Measurements from ENCODE around the gene EPN2.

Gene EPN2

GRCh38 chr17:19331134-19331533, 94.0 kb downstream of the EPN2 start:
- peak; percentile 87 for DNase-seq (ENCODE audit: low spot score)

DNA sequence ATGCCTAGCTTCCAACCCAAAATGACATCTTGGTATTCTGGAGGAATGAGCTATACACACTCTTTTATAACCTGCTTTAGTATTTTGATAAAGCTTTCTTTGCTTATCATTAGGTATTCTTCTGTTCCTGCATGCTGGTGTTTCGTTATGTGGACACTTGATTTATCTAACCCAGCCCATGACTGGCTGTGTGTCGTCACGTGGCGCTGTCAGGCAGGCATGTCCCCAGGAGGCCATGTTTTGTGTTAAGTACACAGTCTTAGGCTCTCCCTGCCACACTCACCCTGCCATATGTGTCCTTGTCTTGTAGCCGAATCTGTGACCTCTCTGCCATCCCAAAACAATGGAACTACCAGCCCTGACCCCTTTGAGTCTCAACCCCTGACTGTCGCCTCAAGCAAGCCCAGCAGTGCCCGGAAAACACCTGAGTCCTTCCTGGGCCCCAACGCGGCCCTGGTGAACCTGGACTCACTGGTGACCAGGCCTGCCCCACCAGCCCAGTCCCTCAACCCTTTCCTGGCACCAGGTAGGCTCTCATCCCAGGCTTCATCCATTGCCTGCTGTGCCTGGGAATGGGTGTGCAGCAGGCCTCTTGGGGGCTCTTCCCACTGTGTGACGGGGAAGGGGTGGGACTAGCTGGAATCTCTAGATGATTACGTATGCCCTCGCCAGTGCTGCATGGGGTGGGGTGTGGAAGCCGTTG, 94.5 kb downstream of the EPN2 start:
- no peak for DNase-seq (ENCODE audit: low spot score)

GRCh38 chr17:19332371-19333131, 95.4 kb downstream of the EPN2 start:
- DNase-seq (ENCODE audit: low spot score) = no peak

DNA sequence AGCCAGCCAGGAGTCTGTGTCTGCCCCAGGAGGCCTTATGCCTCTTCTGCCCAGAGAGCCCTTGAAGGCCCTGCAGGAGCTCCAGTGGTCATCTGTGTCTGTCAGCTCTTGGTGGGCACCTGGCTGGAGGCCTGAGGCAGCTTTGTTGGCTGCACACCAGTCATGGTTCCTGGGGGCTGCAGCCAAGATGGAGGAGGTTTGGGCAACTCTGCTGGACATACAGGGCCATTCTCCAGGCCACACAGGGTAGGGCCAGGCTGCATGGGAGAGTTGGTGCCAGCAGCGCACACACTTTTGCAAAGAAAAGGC, 95.9 kb downstream of the EPN2 start:
- DNase-seq (ENCODE audit: low spot score) = no peak

DNA sequence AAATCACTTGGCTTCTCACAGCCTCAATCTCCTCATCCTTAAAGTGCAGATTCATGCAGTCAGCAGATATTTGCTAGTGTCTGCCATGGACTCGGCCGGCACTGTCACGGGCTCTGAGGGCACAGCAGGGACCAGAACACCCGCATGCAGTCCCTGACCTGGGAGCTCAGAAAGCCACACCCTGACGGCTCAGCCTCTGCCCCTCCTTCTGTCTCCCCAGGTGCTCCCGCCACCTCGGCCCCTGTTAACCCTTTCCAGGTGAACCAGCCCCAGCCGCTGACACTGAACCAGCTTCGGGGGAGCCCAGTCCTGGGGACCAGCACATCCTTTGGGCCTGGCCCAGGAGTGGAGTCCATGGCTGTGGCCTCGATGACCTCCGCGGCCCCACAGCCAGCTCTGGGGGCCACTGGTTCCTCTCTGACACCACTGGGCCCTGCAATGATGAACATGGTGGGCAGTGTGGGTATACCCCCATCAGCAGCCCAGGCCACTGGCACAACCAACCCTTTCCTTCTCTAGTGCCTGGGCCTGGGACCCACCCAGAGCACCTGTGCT, 96.6 kb downstream of the EPN2 start:
- DNase-seq (ENCODE audit: low spot score) = no peak

DNA sequence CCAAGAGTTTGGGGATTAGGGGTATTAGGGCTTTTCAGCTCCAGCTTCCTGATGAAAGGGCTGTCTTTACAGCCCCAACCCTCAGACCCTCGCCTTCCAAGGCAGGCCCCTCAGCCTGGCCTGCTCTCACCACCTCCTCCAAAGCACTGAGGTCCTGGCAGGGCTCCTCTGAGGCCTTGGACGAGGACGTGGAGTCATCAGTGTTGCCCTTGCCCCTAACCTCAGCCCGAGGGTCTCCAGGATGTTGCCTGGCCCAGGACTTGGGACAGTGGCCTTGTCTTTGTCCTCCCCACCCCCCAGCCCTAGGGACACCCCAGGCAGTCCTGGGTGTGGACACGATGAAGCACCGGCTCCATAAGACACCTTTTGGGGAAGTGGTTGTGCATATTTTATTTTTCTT, 97.2 kb downstream of the EPN2 start:
- no peak for DNase-seq (ENCODE audit: low spot score)

DNA sequence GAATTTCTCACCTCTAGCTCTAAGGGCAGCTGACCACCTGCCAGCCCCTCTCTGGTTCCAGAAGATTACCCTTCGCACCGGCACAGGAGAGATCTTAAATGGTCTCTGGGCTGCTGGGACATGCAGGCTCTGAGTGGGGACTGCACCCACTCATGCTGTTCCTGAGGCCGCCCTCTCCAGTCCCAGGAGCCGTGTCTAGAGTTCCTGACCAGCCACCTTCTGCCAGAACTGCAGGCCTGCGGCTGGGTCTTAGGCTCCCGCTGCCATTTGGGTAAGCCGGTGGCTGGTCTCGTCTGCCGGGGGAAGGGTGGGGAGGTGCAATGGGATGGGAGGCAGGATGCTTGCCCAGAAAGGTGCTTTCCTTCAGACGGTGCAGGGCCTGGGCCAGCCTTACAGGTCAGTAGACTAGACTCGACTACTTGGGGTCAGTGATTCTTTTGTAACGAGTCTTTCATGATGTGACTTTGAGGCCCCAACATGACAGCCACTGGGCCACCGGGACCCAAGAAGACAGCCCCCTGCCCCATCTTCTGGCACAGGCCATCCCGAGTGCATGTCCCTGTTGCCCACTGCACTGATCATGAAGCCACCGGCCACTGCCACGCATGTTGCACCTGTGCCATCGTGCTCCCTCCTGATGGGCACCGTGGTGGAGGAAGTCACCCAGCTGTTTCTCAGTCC, 98.9 kb downstream of the EPN2 start:
- no peak for DNase-seq (ENCODE audit: low spot score)

- no peak for DNase-seq (ENCODE audit: low spot score)
Observed at GRCh38 chr17:19336938-19337711, 100.0 kb downstream of the EPN2 start.

DNA sequence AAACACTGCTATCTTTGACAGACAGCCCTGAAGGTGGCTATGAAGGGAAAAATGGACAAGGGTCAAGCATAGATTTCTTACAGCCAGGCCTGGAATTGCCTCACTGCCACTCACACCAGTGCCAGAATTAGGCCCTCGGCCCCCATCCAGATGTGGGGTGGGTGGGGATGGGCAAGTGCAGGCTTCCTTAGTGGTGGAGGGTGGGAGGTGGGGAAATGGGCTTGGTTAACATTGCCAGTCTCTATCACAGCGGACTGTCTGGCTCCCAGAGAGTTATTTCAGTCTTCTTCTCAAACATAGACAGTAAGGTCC, 100.5 kb downstream of the EPN2 start:
- no peak for DNase-seq (ENCODE audit: low spot score)

DNA sequence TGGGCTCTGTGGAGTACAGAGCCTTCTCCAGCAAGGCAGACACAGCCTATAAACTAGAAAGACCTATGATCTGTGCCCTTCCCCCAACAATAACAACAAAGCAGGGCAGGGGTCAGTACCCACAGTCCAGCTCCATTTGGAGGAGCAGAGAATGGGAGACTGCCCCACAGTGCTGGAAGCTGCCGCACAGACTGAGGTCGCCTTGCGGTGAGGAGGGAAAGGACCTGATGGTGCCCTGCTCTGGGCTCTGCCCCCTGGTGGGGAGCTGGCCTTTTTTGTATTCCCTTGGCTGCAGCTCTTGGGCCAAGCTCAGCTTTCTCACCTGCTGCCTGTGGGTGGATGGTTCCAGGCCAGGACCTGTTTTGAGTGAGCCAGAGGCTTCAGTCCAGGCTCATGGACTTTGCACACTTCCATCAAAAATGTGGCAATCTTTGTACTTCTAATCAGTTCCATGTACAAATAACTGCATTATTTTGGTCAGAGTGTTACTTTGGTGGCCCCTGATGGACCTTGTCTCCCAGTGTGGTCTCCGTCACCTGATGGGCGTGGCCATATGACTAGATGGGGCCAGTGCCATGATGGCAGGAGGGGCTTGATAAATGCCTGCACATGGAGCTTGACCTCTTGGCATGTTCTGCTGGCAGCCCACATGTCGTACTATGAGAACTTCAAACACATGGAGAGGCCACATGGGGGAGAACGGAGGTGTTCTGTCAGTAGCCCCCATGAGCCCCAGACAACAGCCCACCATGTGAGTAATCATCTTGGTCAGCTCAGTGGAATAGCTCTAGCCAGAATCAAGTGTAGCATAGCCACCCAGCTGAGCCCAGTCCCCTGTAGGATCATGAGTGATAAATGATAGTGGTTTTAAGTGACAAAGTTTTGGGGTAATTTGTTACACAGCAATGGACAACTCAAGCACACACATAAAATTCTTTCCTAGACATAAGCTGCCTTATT, 101.1 kb downstream of the EPN2 start:
- DNase-seq (ENCODE audit: low spot score) = peak; percentile 61

DNA sequence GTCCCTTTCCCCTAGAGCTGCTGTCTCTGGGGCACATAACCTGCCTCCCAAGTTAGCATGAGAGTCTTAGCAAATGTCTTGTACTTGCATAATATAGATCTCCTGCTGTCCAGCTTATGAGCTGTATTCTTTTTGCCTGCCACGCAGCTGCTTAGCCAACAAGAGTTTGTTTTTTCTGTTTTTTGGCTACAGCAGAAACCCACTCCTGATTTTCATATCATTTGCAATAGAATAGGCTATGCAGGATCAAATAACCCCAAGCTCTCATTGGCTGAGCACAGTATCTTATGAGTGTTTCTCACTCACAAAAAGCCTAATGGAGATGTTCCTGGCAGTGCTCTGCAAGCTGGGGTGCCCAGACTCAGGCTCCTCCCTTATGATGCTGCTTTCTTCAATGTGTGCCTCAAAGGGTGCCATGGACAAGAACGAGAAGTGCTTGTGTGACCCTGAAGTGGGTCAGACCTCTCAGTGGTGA, 102.2 kb downstream of the EPN2 start:
- DNase-seq (ENCODE audit: low spot score) = no peak

DNA sequence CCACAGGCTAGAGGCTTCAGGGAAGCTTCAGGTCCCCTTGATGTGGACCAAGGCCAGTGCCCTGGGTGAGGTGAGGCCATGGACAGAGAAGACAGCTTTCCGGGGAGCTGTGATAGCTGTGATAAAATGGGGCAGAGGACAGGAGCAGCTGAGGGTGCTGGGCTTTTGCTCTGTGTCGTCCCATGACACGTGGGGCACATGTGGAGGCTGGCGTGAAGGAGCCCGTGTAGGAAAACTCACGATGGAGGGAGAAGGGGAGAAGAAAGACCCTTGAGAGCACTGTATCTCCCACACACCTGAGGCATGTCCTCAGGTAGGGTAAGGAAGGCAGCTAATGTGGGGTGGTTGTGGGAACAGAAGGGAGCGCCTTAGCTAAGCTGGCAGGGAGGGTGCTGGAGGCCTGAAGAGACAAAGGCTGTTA, 104.1 kb downstream of the EPN2 start:
- DNase-seq (ENCODE audit: low spot score) = no peak

DNA sequence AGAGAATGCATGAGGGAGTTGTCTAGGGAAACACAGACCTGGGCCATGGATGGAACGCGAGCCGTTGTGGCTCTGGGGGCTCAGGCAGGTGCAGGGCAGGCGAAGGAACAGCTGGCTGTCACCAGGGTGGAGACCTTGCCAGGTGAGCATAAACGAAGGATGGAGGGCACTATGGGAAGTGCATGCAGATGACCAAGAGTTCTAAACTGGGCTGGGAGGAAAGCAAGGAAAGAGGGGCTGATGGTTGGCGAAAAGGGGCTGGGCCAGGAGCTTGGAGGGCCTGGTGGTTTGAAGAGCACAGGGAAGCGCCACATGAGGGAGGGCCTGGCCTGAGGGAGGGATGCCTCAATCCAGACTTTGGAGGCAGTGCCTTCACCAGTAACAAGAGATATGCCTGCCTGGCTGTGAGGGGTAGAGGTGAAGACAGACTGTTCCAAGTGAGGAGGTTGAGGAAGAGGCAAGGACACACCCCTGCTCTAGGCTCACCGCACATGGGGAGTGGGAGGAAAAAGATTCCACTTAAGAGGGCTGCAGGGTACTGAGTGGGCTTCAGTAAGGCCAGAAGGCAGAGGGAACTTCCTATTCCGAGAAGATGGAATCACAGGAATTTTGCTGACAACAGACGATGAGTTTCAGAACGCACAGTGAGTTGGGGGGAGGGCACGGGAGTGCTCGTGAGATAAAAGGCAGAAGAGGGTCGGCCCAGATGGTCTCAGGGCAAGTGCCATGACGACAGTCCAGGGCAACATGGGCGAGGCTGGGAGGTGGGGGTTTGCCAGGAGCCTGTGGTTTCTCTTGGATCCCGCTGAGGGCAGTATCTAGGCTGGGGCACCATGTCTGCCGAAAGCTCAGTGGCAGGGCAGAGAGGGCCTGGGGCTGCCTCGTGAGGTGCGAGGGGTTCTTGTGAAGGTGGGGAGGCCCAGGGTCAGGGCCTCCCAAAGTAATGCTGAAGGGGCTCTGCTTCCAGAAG, 104.8 kb downstream of the EPN2 start:
- DNase-seq (ENCODE audit: low spot score) = peak; percentile 53

- no peak for DNase-seq (ENCODE audit: low spot score)
Observed at GRCh38 chr17:19342611-19343255, 105.6 kb downstream of the EPN2 start.

DNA sequence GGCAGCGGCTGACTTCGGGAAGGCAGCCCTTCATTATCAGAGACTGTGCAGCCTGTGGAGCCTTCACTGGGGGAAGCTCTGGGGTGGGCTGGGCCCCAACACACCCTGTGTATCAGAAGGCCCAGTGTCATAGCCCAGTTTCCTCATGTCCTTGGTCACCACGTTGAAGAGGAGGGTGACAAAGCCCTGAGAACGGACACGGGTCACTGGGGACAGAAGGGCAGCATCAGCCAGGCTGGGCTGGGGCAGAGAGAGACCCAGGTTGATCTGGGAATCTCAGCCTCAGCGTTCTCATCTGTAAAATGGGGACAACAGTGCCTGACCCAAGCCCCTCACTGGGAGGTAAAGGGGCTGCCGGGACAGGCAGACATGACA, 106.1 kb downstream of the EPN2 start:
- DNase-seq (ENCODE audit: low spot score) = no peak

GRCh38 chr17:19343671-19344151, 106.5 kb downstream of the EPN2 start:
- no peak for DNase-seq (ENCODE audit: low spot score)

- no peak for DNase-seq (ENCODE audit: low spot score)
Observed at GRCh38 chr17:19344311-19345066, 107.3 kb downstream of the EPN2 start.

- no peak for DNase-seq (ENCODE audit: low spot score)
Observed at GRCh38 chr17:19345067-19345460, 107.9 kb downstream of the EPN2 start.
